Measurements from ENCODE around the gene C1QL2. TPM values are rescaled to one million over a fixed set of nuclear protein-coding genes. Genes with fewer than 3 reads are reported as not detected.

Gene C1QL2
- total RNA-seq, 2 experiments from 2014 or later: not detected

- H3K4me3 Mint-ChIP-seq: no peak overlapping the region
- peaks cover 23% of the 10 kb centered on the region for H3K27me3 Mint-ChIP-seq
- DNase-seq: no peak
- H3K27ac Mint-ChIP-seq: no peak overlapping the region
- peaks cover 7% of the 10 kb centered on the region for H3K9me3 Mint-ChIP-seq
- no peaks in the 10 kb centered on the region for H3K36me3 Mint-ChIP-seq
- H3K4me1 Mint-ChIP-seq: no peaks in the 10 kb centered on the region
Measured at GRCh38 chr2:119111115-119111975, 47.2 kb downstream of the C1QL2 start.

DNA sequence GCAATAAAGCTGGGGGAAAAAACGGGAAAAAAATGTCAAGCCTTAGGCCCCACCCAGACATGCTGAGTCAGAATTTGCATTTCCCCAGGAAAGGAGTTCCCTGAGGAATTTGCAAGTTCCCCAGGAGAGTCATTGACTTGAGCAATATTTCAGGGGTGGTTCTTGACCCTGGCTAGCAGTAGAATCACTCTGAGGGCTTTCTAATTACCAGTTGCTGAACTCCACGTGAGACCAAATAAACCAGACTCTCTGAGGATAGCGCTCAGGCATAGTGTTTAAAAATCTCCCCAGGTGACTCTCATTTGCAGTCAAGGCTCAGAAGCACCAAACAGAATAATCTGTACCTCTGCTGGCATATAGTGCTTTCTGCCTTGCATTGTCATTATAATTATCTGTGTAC, 48.7 kb downstream of the C1QL2 start:
- no peak overlapping the region for H3K27ac Mint-ChIP-seq
- DNase-seq: no peak

DNA sequence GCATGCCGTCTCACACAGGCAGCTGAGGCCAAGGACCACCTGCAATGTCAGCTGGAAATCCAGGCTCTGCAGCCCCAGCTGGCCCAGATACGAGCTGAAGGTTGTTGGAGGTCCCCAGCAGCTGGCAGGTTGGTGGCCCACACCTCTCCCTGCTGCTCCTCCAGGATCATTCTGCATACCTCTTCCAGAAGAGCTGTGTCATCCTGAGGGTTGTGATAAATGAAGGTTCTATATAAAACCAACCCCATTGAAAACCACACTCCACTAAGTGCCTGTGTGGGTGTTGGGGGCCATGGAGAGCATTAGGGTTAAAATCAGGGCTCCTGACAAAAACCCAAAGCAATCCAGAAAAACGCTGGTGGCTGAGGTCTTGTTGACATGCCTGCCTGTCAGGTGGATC, 50.4 kb downstream of the C1QL2 start:
- H3K36me3 Mint-ChIP-seq: no peaks in the 10 kb centered on the region
- H3K4me1 Mint-ChIP-seq: no peaks in the 10 kb centered on the region
- peaks cover 19% of the 10 kb centered on the region for H3K27me3 Mint-ChIP-seq
- peaks cover 18% of the 10 kb centered on the region for H3K9me3 Mint-ChIP-seq
- DNase-seq: no peak
- no peak overlapping the region for H3K27ac Mint-ChIP-seq
- no peak overlapping the region for H3K4me3 Mint-ChIP-seq

More for the DNA sequence above, 48.7 kb downstream of the C1QL2 start:
- no peak overlapping the region for H3K4me3 Mint-ChIP-seq
- peaks cover 22% of the 10 kb centered on the region for H3K27me3 Mint-ChIP-seq
- peaks cover 11% of the 10 kb centered on the region for H3K9me3 Mint-ChIP-seq
- H3K4me1 Mint-ChIP-seq: no peaks in the 10 kb centered on the region
- no peaks in the 10 kb centered on the region for H3K36me3 Mint-ChIP-seq

- Mint-ChIP-seq H3K4me1 (no peaks in the 10 kb centered on the region), H3K9me3 (peaks cover 20% of the 10 kb centered on the region), H3K4me3 (no peak overlapping the region), H3K27ac (no peak overlapping the region), H3K27me3 (peaks cover 17% of the 10 kb centered on the region), H3K36me3 (no peaks in the 10 kb centered on the region)
- peak; percentile 16 for DNase-seq
Measured at GRCh38 chr2:119106301-119106897, 52.2 kb downstream of the C1QL2 start.

Other genes with a start within 250 kb of the C1QL2 start
- not detected for gene MARCO, start 216.6 kb downstream of the C1QL2 start, total RNA-seq
- under 1 TPM; 0.60 to 0.90 TPM for gene STEAP3, start 65.1 kb upstream of the C1QL2 start, total RNA-seq
- gene C2orf76, start 208.1 kb upstream of the C1QL2 start, total RNA-seq: 10 to 100 TPM; 12.3 to 15.6 TPM
- gene DBI, start 208.2 kb upstream of the C1QL2 start, total RNA-seq: 100 to 1,000 TPM; 162 to 182 TPM

All from activated naive CD8-positive, alpha-beta T cell treated with anti-CD3 and anti-CD28 coated beads for 36 hours (primary cell).